HepG2 (cell line): Measurements from ENCODE around the gene JAKMIP3. TPM values are rescaled to one million over a fixed set of nuclear protein-coding genes. Genes with fewer than 3 reads are reported as not detected.

Experiments
- ATAC-seq: fragments of 200-7000 bp; cut with Tn5 transposase; 3 replicates; pipeline ENCODE4 v1.9.1; 2020; ENCODE audit warnings: mild to moderate bottlenecking, moderate library complexity
- BruUV-seq: library from RNA; stranded (reverse); fragments of 400-500 nt; replicated peaks from 2 replicates; lab custom pipeline; 2021; lab: Mats Ljungman, UMichigan
- CTCF ChIA-PET: fragments of 300-600 bp; formaldehyde crosslinking; extraction: SDS; loops from one replicate; lab custom pipeline; 2021; ENCODE audit warnings: low total read pairs, inconsistent platforms, low intra/inter-chr PET ratio; lab: Yijun Ruan, JAX
- POLR2A ChIA-PET: fragments of 350-600 bp; sonication (Branson Sonifier 250); formaldehyde crosslinking; loops from one replicate; lab custom pipeline; 2020; ENCODE audit warnings: antibody characterized with exemption, inconsistent platforms; lab: Yijun Ruan, JAX
- DNase-seq: peaks from one replicate; pipeline ENCODE4 v3.0.0-alpha.2; 2015; ENCODE audit warnings: low spot score
- FAIRE-seq: peaks from 3 replicates; lab custom pipeline; 2011; peaks lifted over from hg19 to GRCh38; lab: Jason Lieb, UNC
- H2AFZ ChIP-seq: one replicate; pipeline ENCODE4 v1.6.1; 2011; ENCODE audit warnings: low read length, inconsistent platforms
- H3K27ac ChIP-seq: fragments of 300-600 bp; 3 replicates; pipeline ENCODE4 v1.8.0; 2011; ENCODE audit warnings: mixed run types, mild to moderate bottlenecking, mixed read lengths, low read length, inconsistent platforms; ENCODE audit not compliant: insufficient read depth; ENCODE audit errors: extremely low read length
- H3K27me3 ChIP-seq, 2 experiments: fragments of 200-600 bp in 1 of 2; 2 replicates in 1 of 2; 3 replicates in 1 of 2; pipeline versions ENCODE4 v1.6.0 to v1.8.0; 2011; ENCODE audit warnings: low read length in 2 of 2, mild to moderate bottlenecking in 2 of 2, moderate library complexity in 2 of 2, inconsistent platforms in 1 of 2; ENCODE audit not compliant: insufficient read depth in 2 of 2, control insufficient read depth in 1 of 2
- H3K36me3 ChIP-seq, 2 experiments: fragments of 200-600 bp in 1 of 2; replicated peaks in 1 of 2; 2 replicates in 1 of 2; 3 replicates in 1 of 2; pipeline versions ENCODE4 v1.5.1 to v1.8.0; 2011; ENCODE audit warnings: low read length in 2 of 2, inconsistent platforms in 1 of 2; ENCODE audit not compliant: insufficient read depth in 2 of 2, control insufficient read depth in 1 of 2
- H3K4me1 ChIP-seq: 2 replicates; pipeline ENCODE4 v1.5.1; 2012; ENCODE audit warnings: low read length, inconsistent platforms; ENCODE audit not compliant: insufficient read depth
- H3K4me2 ChIP-seq: 2 replicates; pipeline ENCODE4 v1.6.0; 2011; ENCODE audit warnings: low read depth, low read length, inconsistent platforms
- H3K4me3 ChIP-seq, 3 experiments: fragments of 200-600 bp in 1 of 3; sonication (generic), shearing (Covaris generic) in 1 of 3; replicated peaks in 1 of 3; 2 replicates each; pipeline ENCODE4 v1.5.1; 2011 to 2016; ENCODE audit warnings: low read length in 3 of 3, inconsistent platforms in 2 of 3, low read depth in 2 of 3, mild to moderate bottlenecking in 2 of 3, control low read depth in 1 of 3, mixed read lengths in 1 of 3; ENCODE audit not compliant: insufficient read depth in 1 of 3
- H3K79me2 ChIP-seq: one replicate; pipeline ENCODE4 v1.6.1; 2011; ENCODE audit warnings: low read length, inconsistent platforms; ENCODE audit not compliant: insufficient read depth
- H3K9ac ChIP-seq: 2 replicates; pipeline ENCODE4 v1.6.0; 2011; ENCODE audit warnings: mild to moderate bottlenecking, low read depth, low read length, inconsistent platforms; ENCODE audit not compliant: insufficient read depth
- H3K9me3 ChIP-seq: 2 replicates; pipeline ENCODE4 v1.5.1; 2012; ENCODE audit warnings: mild to moderate bottlenecking, low read length
- H4K20me1 ChIP-seq: 2 replicates; pipeline ENCODE4 v1.6.0; 2011; ENCODE audit warnings: inconsistent platforms, mild to moderate bottlenecking, low read length, moderate library complexity; ENCODE audit not compliant: insufficient read depth
- DMAP1 ChIP-seq: IDR thresholded peaks from 2 replicates; pipeline ENCODE4 v1.6.1; 2016
- EED ChIP-seq: sonication (generic); formaldehyde crosslinking; IDR thresholded peaks from 2 replicates; pipeline ENCODE4 v1.5.0; 2020; ENCODE audit warnings: mild to moderate bottlenecking, missing genetic modification reagents
- FOXO1 ChIP-seq: sonication (generic); formaldehyde crosslinking; IDR thresholded peaks from 2 replicates; pipeline ENCODE4 v1.4.0; 2020; ENCODE audit warnings: missing genetic modification reagents
- HNF4A ChIP-seq: sonication (generic); formaldehyde crosslinking; IDR thresholded peaks from 2 replicates; pipeline ENCODE4 v1.4.0; 2020; ENCODE audit warnings: missing genetic modification reagents
- JUN ChIP-seq: sonication (generic); formaldehyde crosslinking; IDR thresholded peaks from 2 replicates; pipeline ENCODE4 v1.4.0; 2020; ENCODE audit warnings: mild to moderate bottlenecking, missing genetic modification reagents
- KLF12 ChIP-seq: sonication (generic); formaldehyde crosslinking; IDR thresholded peaks from 2 replicates; pipeline ENCODE4 v1.4.0; 2020; ENCODE audit warnings: missing genetic modification reagents, borderline replicate concordance
- NCOA2 ChIP-seq: sonication (generic); formaldehyde crosslinking; IDR thresholded peaks from 2 replicates; pipeline ENCODE4 v1.8.0; 2022; ENCODE audit warnings: inconsistent platforms
- NFKBIZ ChIP-seq: IDR thresholded peaks from 2 replicates; pipeline ENCODE4 v1.6.1; 2018; ENCODE audit warnings: missing genetic modification reagents, missing compliant biosample characterization
- RAD51 ChIP-seq: fragments of 450-650 bp; IDR thresholded peaks from 2 replicates; pipeline ENCODE4 v1.6.1; 2016; ENCODE audit warnings: borderline replicate concordance
- ZBTB21 ChIP-seq: sonication (generic); formaldehyde crosslinking; IDR thresholded peaks from 2 replicates; pipeline ENCODE4 v1.4.0; 2020; ENCODE audit warnings: missing genetic modification reagents
- ZFY ChIP-seq: sonication (generic); formaldehyde crosslinking; IDR thresholded peaks from 2 replicates; pipeline ENCODE4 v1.4.0; 2020; ENCODE audit warnings: missing genetic modification reagents
- ZNF549 ChIP-seq: sonication (generic); formaldehyde crosslinking; IDR thresholded peaks from 2 replicates; pipeline ENCODE4 v1.5.0; 2020; ENCODE audit warnings: missing genetic modification reagents
- ZNF556 ChIP-seq: sonication (generic); formaldehyde crosslinking; IDR thresholded peaks from 2 replicates; pipeline ENCODE4 v1.4.0; 2020; ENCODE audit warnings: mild to moderate bottlenecking, missing genetic modification reagents, borderline replicate concordance
- ZNF784 ChIP-seq: sonication (generic); formaldehyde crosslinking; IDR thresholded peaks from 2 replicates; pipeline ENCODE4 v1.5.1; 2020; ENCODE audit warnings: missing genetic modification reagents, mild to moderate bottlenecking, borderline replicate concordance
- WGBS: methylation state at CpG from one replicate; pipeline ENCODE4 v1.1.6; 2017; ENCODE audit warnings: low lambda C conversion rate; 5-methylcytosine and 5-hydroxymethylcytosine counted together
- in situ Hi-C: cut with HindIII; loops from 2 replicates; pipeline ENCODE4 v1.10.0; 2017; ENCODE audit warnings: low pct_unique_long_range_greater_than_20kb; ENCODE audit not compliant: extremely low pct_ligation_motif_present
- intact Hi-C: fragments of 100-400 bp; cut with micrococcal nuclease; formaldehyde crosslinking; loops from one replicate; pipeline ENCODE4 v1.10.0; 2022; ENCODE audit not compliant: unreplicated experiment
- polyA plus RNA-seq, 8 experiments: library from polyadenylated mRNA; depleted of rRNA in 3 of 8; stranded (reverse) in 7 of 8; unstranded in 1 of 8; fragments of >200 nt; fragmentation: Illumina TruSeq in 4 of 8; extraction: Trizol in 4 of 8; gene quantifications; 2 replicates each; pipeline versions ENCODE4 v1.2.1 to v1.2.3, GENCODE V29; 2011 to 2016; ENCODE audit warnings: low read depth in 4 of 8, missing spikeins in 1 of 8, mixed read lengths in 1 of 8; ENCODE audit not compliant: insufficient read depth in 1 of 8
- total RNA-seq, 5 experiments: library from RNA; depleted of rRNA; stranded (reverse); fragments of >200 nt; fragmentation: Illumina TruSeq; extraction: Trizol; gene quantifications; 2 replicates each; pipeline ENCODE4 v1.2.3, GENCODE V29; 2016; ENCODE audit warnings: low read depth in 1 of 5
- TF ChIP-seq, protein P1 (sequence below): sonication (generic); formaldehyde crosslinking; IDR thresholded peaks from 2 replicates; pipeline ENCODE4 v1.4.0; 2020; ENCODE audit warnings: missing genetic modification reagents
- TF ChIP-seq, protein P2 (sequence below): sonication (generic); formaldehyde crosslinking; IDR thresholded peaks from 2 replicates; pipeline ENCODE4 v1.5.0; 2020; ENCODE audit warnings: missing genetic modification reagents, mild to moderate bottlenecking, borderline replicate concordance
- TF ChIP-seq, protein P3 (sequence below): sonication (generic); formaldehyde crosslinking; IDR thresholded peaks from 2 replicates; pipeline ENCODE4 v1.9.0; 2021; ENCODE audit warnings: missing genetic modification reagents, borderline replicate concordance

The JAKMIP3 gene
- total and polyA plus RNA-seq, 2 of the 13 experiments (the other 11 are each of a cell fraction or from before 2014, with no cell fraction given), result 0.03 to 0.11 TPM

DNA sequence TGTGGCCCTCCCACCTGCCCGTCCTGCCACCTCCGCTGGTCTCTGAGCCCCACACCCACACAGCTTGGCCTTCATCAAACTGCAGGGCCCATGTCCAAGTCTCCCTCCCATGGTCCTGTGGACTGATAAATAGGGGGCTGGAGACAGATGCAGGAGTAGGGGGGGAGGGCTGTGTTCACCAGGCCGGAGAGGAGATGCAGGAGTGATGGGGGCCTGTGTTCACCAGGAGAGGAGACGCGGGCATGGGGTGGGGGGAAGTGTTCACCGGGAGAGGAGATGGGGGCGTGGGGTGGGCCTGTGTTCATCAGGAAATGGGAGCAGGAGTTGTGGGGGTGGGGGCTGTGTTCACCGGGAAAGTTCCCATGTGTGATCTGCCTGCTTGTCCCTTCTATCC, 37.0 kb downstream of the JAKMIP3 start:
- H3K9ac ChIP-seq, result no peak overlapping the region
- H4K20me1 ChIP-seq, result no peaks in the 10 kb centered on the region
- TF ChIP-seq ZFY (no peak), FOXO1 (no peak), DMAP1 (no peak), HNF4A (CRISPR knock-in tag) (no peak), ZNF556 (CRISPR knock-in tag) (no peak), NCOA2 (no peak), RAD51 (no peak), KLF12 (CRISPR knock-in tag) (no peak), ZNF784 (CRISPR knock-in tag) (no peak), ZNF549 (CRISPR knock-in tag) (no peak), EED (CRISPR knock-in tag) (no peak), NFKBIZ (CRISPR knock-in tag) (no peak), ZBTB21 (CRISPR knock-in tag) (no peak), JUN (CRISPR knock-in tag) (no peak)
- TF ChIP-seq, protein P1, sequence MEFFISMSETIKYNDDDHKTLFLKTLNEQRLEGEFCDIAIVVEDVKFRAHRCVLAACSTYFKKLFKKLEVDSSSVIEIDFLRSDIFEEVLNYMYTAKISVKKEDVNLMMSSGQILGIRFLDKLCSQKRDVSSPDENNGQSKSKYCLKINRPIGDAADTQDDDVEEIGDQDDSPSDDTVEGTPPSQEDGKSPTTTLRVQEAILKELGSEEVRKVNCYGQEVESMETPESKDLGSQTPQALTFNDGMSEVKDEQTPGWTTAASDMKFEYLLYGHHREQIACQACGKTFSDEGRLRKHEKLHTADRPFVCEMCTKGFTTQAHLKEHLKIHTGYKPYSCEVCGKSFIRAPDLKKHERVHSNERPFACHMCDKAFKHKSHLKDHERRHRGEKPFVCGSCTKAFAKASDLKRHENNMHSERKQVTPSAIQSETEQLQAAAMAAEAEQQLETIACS (CRISPR knock-in tag), result no peak
- TF ChIP-seq, protein P2, sequence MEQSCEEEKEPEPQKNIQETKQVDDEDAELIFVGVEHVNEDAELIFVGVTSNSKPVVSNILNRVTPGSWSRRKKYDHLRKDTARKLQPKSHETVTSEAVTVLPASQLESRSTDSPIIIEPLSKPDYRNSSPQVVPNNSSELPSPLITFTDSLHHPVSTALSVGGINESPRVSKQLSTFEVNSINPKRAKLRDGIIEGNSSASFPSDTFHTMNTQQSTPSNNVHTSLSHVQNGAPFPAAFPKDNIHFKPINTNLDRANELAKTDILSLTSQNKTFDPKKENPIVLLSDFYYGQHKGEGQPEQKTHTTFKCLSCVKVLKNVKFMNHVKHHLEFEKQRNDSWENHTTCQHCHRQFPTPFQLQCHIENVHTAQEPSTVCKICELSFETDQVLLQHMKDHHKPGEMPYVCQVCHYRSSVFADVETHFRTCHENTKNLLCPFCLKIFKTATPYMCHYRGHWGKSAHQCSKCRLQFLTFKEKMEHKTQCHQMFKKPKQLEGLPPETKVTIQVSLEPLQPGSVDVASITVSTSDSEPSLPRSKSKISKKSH (CRISPR knock-in tag), result no peak
- TF ChIP-seq, protein P3, sequence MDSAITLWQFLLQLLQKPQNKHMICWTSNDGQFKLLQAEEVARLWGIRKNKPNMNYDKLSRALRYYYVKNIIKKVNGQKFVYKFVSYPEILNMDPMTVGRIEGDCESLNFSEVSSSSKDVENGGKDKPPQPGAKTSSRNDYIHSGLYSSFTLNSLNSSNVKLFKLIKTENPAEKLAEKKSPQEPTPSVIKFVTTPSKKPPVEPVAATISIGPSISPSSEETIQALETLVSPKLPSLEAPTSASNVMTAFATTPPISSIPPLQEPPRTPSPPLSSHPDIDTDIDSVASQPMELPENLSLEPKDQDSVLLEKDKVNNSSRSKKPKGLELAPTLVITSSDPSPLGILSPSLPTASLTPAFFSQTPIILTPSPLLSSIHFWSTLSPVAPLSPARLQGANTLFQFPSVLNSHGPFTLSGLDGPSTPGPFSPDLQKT, result no peak
- H3K36me3 ChIP-seq, result no peaks in the 10 kb centered on the region
- no peak overlapping the region for H3K4me2 ChIP-seq
- CTCF ChIA-PET, result no interaction called here
- H3K4me3 ChIP-seq, result no peak overlapping the region
- peaks cover 0 to 28% of the 10 kb centered on the region in 2 experiments; a peak in 2 of 5 replicates for H3K27me3 ChIP-seq
- peaks cover 17% of the 10 kb centered on the region for H3K4me1 ChIP-seq
- FAIRE-seq (no peak), ATAC-seq (no peak), DNase-seq (no peak)
- no peaks in the 10 kb centered on the region for H3K79me2 ChIP-seq
- intact Hi-C loops (no loop called here), in situ Hi-C loops (no loop called here)
- POLR2A ChIA-PET, result no interaction called here
- WGBS, result 51% methylated on average over 8 of the region's 8 CpGs
- H3K27ac ChIP-seq, result no peak overlapping the region
- H2AFZ ChIP-seq, result no peak overlapping the region
- H3K9me3 ChIP-seq, result no peaks in the 10 kb centered on the region
- BruUV-seq, result no TSS peak
